Right atrium auricular region (tissue), 2 donors: ENCODE results near the gene DMD. TPM values are rescaled to one million over a fixed set of nuclear protein-coding genes. Genes with fewer than 3 reads are reported as not detected.

Experiments used
- DNase-seq: peaks from one replicate; pipeline ENCODE4 v3.0.0-alpha.2; 2019; ENCODE audit warnings: low spot score
- H3K27ac ChIP-seq, 2 donors: fragments of 200-600 bp; sonication (generic); 1 replicate in 1 of 2; 2 replicates in 1 of 2; pipeline ENCODE4 v1.5.1; 2016 to 2019
- H3K27me3 ChIP-seq, 2 donors: fragments of 200-600 bp; sonication (generic); one replicate each; pipeline versions ENCODE4 v1.5.1 to v1.6.0; 2017 to 2019
- H3K36me3 ChIP-seq: fragments of 200-600 bp; sonication (generic); one replicate; pipeline ENCODE4 v1.5.1; 2016
- H3K4me1 ChIP-seq, 2 donors: fragments of 200-600 bp; sonication (generic); one replicate each; pipeline versions ENCODE4 v1.5.1 to v1.6.0; 2017 to 2019
- H3K4me3 ChIP-seq, 2 donors: fragments of 200-600 bp; sonication (generic); 1 replicate in 1 of 2; 2 replicates in 1 of 2; pipeline ENCODE4 v1.5.1; 2017 to 2019; ENCODE audit warnings: mild to moderate bottlenecking in 1 of 2, moderate library complexity in 1 of 2
- H3K9me3 ChIP-seq, 2 donors: fragments of 200-600 bp; sonication (generic); one replicate each; pipeline ENCODE4 v1.5.1; 2019
- CTCF ChIP-seq, 2 donors: fragments of 200-600 bp; sonication (generic); IDR thresholded peaks; one replicate each; pipeline ENCODE4 v1.5.1; 2019; ENCODE audit warnings: antibody characterized with exemption in 2 of 2
- total RNA-seq, 2 donors: library from RNA; depleted of rRNA; stranded (reverse); fragments of >200 nt; gene quantifications; one replicate each; pipeline ENCODE4 v1.1.0, GENCODE V29; 2016

The DMD gene
- total RNA-seq, 2 donors from 2014 or later: 111 to 135 TPM

- Histone ChIP-seq H3K9me3 (no peaks in the 10 kb centered on the region), H3K4me3 (no peak overlapping the region), H3K36me3 (no peaks in the 10 kb centered on the region), H3K27me3 (no peaks in the 10 kb centered on the region), H3K27ac (no peak overlapping the region), H3K4me1 (no peaks in the 10 kb centered on the region)
- no peak for TF ChIP-seq CTCF (IDR thresholded peaks at IDR 0.05)
- no peak for DNase-seq
These were observed 1647.6 kb downstream of the DMD start for GRCh38 chrX:31563792-31564191.

GRCh38 chrX:31555506-31555905 lies 1655.8 kb downstream of the DMD start:
- Histone ChIP-seq H3K27me3 (no peaks in the 10 kb centered on the region), H3K36me3 (no peaks in the 10 kb centered on the region), H3K4me1 (no peaks in the 10 kb centered on the region), H3K4me3 (no peak overlapping the region), H3K9me3 (no peaks in the 10 kb centered on the region), H3K27ac (peak overlapping the region in 1 of 2 donors; percentile 18)
- no peak for TF ChIP-seq CTCF (IDR thresholded peaks at IDR 0.05)
- no peak for DNase-seq

- Histone ChIP-seq H3K4me3 (no peak overlapping the region), H3K4me1 (no peaks in the 10 kb centered on the region)
- TF ChIP-seq CTCF (IDR thresholded peaks at IDR 0.05): no peak
These were observed 1659.4 kb downstream of the DMD start for GRCh38 chrX:31551913-31552312.

GRCh38 chrX:31550158-31550557 lies 1661.2 kb downstream of the DMD start:
- no peak overlapping the region for H3K4me3 ChIP-seq
- no peak for TF ChIP-seq CTCF (IDR thresholded peaks at IDR 0.05)

More at GRCh38 chrX:31551913-31552312, 1659.4 kb downstream of the DMD start:
- Histone ChIP-seq H3K36me3 (no peaks in the 10 kb centered on the region), H3K27me3 (no peaks in the 10 kb centered on the region), H3K9me3 (no peaks in the 10 kb centered on the region), H3K27ac (no peak overlapping the region)
- no peak for DNase-seq

GRCh38 chrX:31547816-31548215 lies 1663.5 kb downstream of the DMD start:
- TF ChIP-seq CTCF (IDR thresholded peaks at IDR 0.05): no peak
- H3K4me1 ChIP-seq: no peaks in the 10 kb centered on the region
- H3K27ac ChIP-seq: no peak overlapping the region

More at GRCh38 chrX:31550158-31550557, 1661.2 kb downstream of the DMD start:
- no peaks in the 10 kb centered on the region for H3K36me3 ChIP-seq
- no peak overlapping the region for H3K27ac ChIP-seq
- no peaks in the 10 kb centered on the region for H3K9me3 ChIP-seq
- no peaks in the 10 kb centered on the region for H3K27me3 ChIP-seq
- H3K4me1 ChIP-seq: no peaks in the 10 kb centered on the region
- no peak for DNase-seq

GRCh38 chrX:31547416-31547815 lies 1663.9 kb downstream of the DMD start:
- Histone ChIP-seq H3K9me3 (no peaks in the 10 kb centered on the region), H3K27ac (no peak overlapping the region), H3K27me3 (no peaks in the 10 kb centered on the region), H3K4me3 (no peak overlapping the region), H3K36me3 (no peaks in the 10 kb centered on the region), H3K4me1 (no peaks in the 10 kb centered on the region)
- no peak for DNase-seq
- no peak for TF ChIP-seq CTCF (IDR thresholded peaks at IDR 0.05)

More at GRCh38 chrX:31547816-31548215, 1663.5 kb downstream of the DMD start:
- Histone ChIP-seq H3K9me3 (no peaks in the 10 kb centered on the region), H3K27me3 (no peaks in the 10 kb centered on the region), H3K36me3 (no peaks in the 10 kb centered on the region), H3K4me3 (no peak overlapping the region)
- DNase-seq: no peak
